ENCODE measurements around the gene MARK3.

Gene MARK3

GRCh38 chr14:103436533-103436932, 51.3 kb downstream of the MARK3 start:
- no peak overlapping the region for H3K4me3 ChIP-seq (ENCODE audit: low read depth, low read length)
- TF ChIP-seq, protein P1, sequence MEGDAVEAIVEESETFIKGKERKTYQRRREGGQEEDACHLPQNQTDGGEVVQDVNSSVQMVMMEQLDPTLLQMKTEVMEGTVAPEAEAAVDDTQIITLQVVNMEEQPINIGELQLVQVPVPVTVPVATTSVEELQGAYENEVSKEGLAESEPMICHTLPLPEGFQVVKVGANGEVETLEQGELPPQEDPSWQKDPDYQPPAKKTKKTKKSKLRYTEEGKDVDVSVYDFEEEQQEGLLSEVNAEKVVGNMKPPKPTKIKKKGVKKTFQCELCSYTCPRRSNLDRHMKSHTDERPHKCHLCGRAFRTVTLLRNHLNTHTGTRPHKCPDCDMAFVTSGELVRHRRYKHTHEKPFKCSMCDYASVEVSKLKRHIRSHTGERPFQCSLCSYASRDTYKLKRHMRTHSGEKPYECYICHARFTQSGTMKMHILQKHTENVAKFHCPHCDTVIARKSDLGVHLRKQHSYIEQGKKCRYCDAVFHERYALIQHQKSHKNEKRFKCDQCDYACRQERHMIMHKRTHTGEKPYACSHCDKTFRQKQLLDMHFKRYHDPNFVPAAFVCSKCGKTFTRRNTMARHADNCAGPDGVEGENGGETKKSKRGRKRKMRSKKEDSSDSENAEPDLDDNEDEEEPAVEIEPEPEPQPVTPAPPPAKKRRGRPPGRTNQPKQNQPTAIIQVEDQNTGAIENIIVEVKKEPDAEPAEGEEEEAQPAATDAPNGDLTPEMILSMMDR (IDR thresholded peaks at IDR 0.05; ENCODE audit: borderline replicate concordance, insufficient read depth, low read depth, low read length), result no peak

GRCh38 chr14:103442288-103442687, 57.1 kb downstream of the MARK3 start:
- TF ChIP-seq, protein P1 (IDR thresholded peaks at IDR 0.05; ENCODE audit: borderline replicate concordance, insufficient read depth, low read depth, low read length), result no peak
- H3K4me3 ChIP-seq (ENCODE audit: low read depth, low read length), result no peak overlapping the region

DNA sequence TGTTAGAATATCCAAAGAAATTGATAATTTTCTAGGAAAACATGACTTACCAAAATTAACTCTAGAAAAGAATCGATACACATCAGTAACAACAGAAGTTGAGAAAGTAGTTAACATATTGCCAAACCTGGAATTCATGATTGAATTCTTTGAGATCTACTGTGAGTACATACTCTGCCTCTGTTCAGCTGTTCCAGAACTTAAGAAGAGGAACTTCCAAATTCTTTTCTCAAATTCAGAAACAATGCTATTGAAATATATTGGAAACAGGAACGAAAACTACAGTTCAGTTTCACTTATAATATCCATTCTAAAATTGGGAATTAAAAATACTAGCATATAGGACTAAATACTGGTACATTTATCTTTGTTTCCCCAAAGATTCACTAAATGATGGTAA, 57.9 kb downstream of the MARK3 start:
- TF ChIP-seq, protein P1 (IDR thresholded peaks at IDR 0.05; ENCODE audit: borderline replicate concordance, insufficient read depth, low read depth, low read length), result no peak
- H3K4me3 ChIP-seq (ENCODE audit: low read depth, low read length), result no peak overlapping the region

- H3K4me3 ChIP-seq (ENCODE audit: low read depth, low read length), result no peak overlapping the region
- TF ChIP-seq, protein P1 (IDR thresholded peaks at IDR 0.05; ENCODE audit: borderline replicate concordance, insufficient read depth, low read depth, low read length), result no peak
Observed at GRCh38 chr14:103444837-103445524, 59.8 kb downstream of the MARK3 start.

DNA sequence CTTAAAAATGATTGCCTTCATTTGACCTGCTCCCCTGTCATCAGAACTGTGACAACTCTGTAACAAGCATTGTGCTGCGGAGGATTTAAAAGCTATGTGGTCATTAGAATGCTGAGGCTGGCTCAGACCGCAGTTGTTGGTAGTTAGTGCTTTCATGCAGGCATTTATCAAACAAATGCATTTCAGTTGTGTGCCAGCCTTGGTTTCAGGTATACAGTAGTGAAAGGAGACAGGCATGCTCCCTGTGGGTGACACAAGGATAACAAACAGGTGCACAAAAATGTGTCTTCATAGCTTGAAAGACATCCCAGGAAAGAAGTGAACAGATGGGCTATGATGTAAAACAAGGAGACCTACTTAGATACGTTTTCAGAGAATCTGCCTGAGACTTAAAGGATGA, 60.6 kb downstream of the MARK3 start:
- no peak overlapping the region for H3K4me3 ChIP-seq (ENCODE audit: low read depth, low read length)
- TF ChIP-seq, protein P1 (IDR thresholded peaks at IDR 0.05; ENCODE audit: borderline replicate concordance, insufficient read depth, low read depth, low read length), result no peak

GRCh38 chr14:103448097-103448496, 62.9 kb downstream of the MARK3 start:
- no peak overlapping the region for H3K4me3 ChIP-seq (ENCODE audit: low read depth, low read length)
- TF ChIP-seq, protein P1 (IDR thresholded peaks at IDR 0.05; ENCODE audit: borderline replicate concordance, insufficient read depth, low read depth, low read length), result no peak

- TF ChIP-seq, protein P1 (IDR thresholded peaks at IDR 0.05; ENCODE audit: borderline replicate concordance, insufficient read depth, low read depth, low read length), result no peak
- no peak overlapping the region for H3K4me3 ChIP-seq (ENCODE audit: low read depth, low read length)
Observed at GRCh38 chr14:103449634-103450161, 64.5 kb downstream of the MARK3 start.
